ENCODE data around the gene MYL4. TPM values are rescaled to one million over a fixed set of nuclear protein-coding genes. Genes with fewer than 3 reads are reported as not detected.
A peak's percentile ranks its signal among the peaks of the same experiment; 100 is the strongest.

Gene MYL4
- total and polyA plus RNA-seq, 12 donors, result 33.9 to 459 (median 92.5) TPM

GRCh38 chr17:47218896-47219430, 9.8 kb downstream of the MYL4 start:
- DNase-seq, result peak in 1 of 2 donors; percentile 18
- peak in 7 of 8 donors; percentile 57 to 88 (median 69) for ATAC-seq
- Histone ChIP-seq H3K9me3 (no peaks in the 10 kb centered on the region), H3K36me3 (no peaks in the 10 kb centered on the region), H3K27ac (peak overlapping the region in 8 of 10 donors; percentile 3 to 67 (median 58)), H3K27me3 (no peaks in the 10 kb centered on the region), H3K4me1 (peaks cover 8 to 53% (median 28%) of the 10 kb centered on the region in 9 donors), H3K4me3 (no peak overlapping the region)
- TF ChIP-seq, protein P1, sequence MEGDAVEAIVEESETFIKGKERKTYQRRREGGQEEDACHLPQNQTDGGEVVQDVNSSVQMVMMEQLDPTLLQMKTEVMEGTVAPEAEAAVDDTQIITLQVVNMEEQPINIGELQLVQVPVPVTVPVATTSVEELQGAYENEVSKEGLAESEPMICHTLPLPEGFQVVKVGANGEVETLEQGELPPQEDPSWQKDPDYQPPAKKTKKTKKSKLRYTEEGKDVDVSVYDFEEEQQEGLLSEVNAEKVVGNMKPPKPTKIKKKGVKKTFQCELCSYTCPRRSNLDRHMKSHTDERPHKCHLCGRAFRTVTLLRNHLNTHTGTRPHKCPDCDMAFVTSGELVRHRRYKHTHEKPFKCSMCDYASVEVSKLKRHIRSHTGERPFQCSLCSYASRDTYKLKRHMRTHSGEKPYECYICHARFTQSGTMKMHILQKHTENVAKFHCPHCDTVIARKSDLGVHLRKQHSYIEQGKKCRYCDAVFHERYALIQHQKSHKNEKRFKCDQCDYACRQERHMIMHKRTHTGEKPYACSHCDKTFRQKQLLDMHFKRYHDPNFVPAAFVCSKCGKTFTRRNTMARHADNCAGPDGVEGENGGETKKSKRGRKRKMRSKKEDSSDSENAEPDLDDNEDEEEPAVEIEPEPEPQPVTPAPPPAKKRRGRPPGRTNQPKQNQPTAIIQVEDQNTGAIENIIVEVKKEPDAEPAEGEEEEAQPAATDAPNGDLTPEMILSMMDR (IDR thresholded peaks at IDR 0.05), result no peak
- intact Hi-C loops (cut with DNase I), result no loop called here
- 30 to 36% methylated on average over 6 of the region's 6 CpGs for WGBS, 2 donors

DNA sequence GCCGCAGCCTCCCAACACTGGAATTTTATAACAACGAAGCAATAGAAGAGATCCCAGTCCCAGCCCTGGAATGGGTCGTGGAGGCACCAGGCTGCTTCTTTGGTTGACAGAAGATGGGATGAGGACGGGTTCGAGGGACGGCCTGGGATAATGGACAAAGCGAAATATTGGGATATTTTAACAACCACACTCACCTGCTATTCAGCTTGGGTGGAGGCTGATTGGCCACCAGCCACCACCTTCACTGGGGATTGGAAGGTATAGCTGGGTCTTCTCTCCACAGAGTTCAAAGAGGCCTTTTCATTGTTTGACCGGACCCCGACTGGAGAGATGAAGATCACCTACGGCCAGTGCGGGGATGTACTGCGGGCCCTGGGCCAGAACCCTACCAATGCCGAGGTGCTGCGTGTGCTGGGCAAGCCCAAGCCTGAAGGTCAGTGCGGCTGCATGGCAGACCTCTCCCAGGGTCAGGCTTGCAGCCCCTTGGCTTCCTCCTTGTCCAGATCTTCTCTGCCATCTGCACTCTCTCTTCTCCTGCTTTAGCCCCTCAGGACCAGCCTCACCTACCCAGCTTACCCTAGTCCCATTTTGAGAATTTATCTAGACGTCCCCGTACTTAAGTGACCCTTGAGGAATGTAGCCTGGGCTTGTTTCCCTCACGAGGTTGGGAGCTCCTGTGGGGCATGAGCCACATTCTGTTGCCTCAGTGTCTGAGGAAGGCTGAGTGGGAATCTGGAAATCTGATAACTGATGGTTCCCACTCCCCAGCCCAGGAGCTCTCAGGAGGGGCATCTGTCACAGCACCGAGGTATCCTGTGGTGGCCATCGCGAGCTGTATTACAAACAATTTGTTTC, 10.7 kb downstream of the MYL4 start:
- DNase-seq (no peak), ATAC-seq (peak in 5 of 8 donors; percentile 2 to 29 (median 6))
- WGBS, 2 donors, result 70 to 80% methylated on average over 21 of the region's 21 CpGs
- Histone ChIP-seq H3K36me3 (no peaks in the 10 kb centered on the region), H3K4me3 (no peak overlapping the region), H3K27me3 (no peaks in the 10 kb centered on the region), H3K27ac (peak overlapping the region in 7 of 10 donors; percentile 3 to 67 (median 59)), H3K9me3 (no peaks in the 10 kb centered on the region), H3K4me1 (peaks cover 14 to 62% (median 37%) of the 10 kb centered on the region in 9 donors)
- intact Hi-C loops (cut with DNase I), result loop anchor here in 2 of 10 donors (5.0 to 10.0 kb wide), 2 partner anchors 33 to 45 kb away; partner anchors contain the start of gene CDC27 (in 1 of the 2)
- TF ChIP-seq, protein P1 (IDR thresholded peaks at IDR 0.05), result no peak

DNA sequence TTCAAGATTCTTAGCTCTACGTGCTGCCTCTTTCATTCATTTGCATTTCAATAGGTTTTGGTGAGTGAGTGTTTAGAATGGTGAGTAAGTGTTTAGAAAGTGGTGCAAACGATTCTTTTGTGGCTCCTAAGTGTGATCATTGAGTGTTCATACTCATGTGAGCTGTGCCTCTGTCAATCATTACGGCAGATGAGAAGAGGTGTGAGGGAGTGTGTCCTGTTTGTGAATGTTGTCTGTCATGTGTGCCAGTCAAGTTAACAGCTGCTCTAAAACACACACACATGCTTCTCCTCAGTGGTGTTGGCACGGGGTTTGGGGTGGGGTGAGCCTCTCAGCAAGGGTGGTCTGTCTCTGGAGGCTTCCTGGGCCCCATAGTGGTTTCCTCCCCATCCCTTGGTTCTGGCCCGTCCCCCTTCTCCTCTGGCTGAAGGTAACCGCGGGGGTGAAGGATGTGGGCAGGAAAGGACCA, 11.4 kb downstream of the MYL4 start:
- no peaks in the 10 kb centered on the region for H3K27me3 ChIP-seq
- TF ChIP-seq, protein P1 (IDR thresholded peaks at IDR 0.05), result no peak
- WGBS, 2 donors, result 61 to 69% methylated on average over 7 of the region's 7 CpGs
- ATAC-seq (no peak), DNase-seq (no peak)
- no peak overlapping the region for H3K27ac ChIP-seq
- no peak overlapping the region for H3K4me3 ChIP-seq
- H3K4me1 ChIP-seq, result peaks cover 19 to 69% (median 43%) of the 10 kb centered on the region in 9 donors
- intact Hi-C loops (cut with DNase I), result loop anchor here in 2 of 10 donors (5.0 to 10.0 kb wide), 2 partner anchors 33 to 46 kb away; partner anchors contain the start of gene CDC27 (in 1 of the 2)
- no peaks in the 10 kb centered on the region for H3K36me3 ChIP-seq
- no peaks in the 10 kb centered on the region for H3K9me3 ChIP-seq

DNA sequence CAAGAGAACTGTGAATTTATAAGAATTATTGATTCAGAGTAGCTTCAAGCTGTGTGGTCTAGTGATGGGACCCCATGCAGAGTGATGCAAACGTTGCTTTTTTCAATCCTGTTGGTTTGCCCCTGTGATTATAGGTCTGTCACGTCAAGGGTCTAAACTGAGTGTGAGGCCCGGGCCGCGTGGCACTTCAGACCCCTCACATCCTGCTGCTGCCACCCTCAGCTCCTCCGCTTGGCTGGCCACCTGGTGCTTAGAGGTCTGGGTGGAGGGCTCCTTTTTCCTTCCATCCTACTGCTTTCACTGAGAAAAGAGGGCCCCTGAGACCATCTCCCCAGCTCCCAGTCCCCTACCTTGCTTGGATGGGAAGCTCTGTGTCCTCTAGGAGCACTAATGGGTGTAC, 12.0 kb downstream of the MYL4 start:
- TF ChIP-seq, protein P1 (IDR thresholded peaks at IDR 0.05), result no peak
- WGBS, 2 donors, result 83 to 91% methylated on average over 6 of the region's 6 CpGs
- no peaks in the 10 kb centered on the region for H3K27me3 ChIP-seq
- H3K36me3 ChIP-seq, result no peaks in the 10 kb centered on the region
- H3K4me3 ChIP-seq, result no peak overlapping the region
- DNase-seq (no peak), ATAC-seq (no peak)
- H3K9me3 ChIP-seq, result no peaks in the 10 kb centered on the region
- H3K27ac ChIP-seq, result no peak overlapping the region
- intact Hi-C loops (cut with DNase I), result loop anchor here in 2 of 10 donors (5.0 to 10.0 kb wide), 2 partner anchors 34 to 46 kb away; partner anchors contain the start of gene CDC27 (in 1 of the 2)
- H3K4me1 ChIP-seq, result peaks cover 25 to 75% (median 49%) of the 10 kb centered on the region in 9 donors
